Activated CD8-positive, alpha-beta T cell treated with anti-CD3 and anti-CD28 coated beads for 36 hours (primary cell): Measurements from ENCODE around the gene CAV2. TPM values are rescaled to one million over a fixed set of nuclear protein-coding genes. Genes with fewer than 3 reads are reported as not detected.

Experiments
- ATAC-seq: fragments of 200-7000 bp; cut with Tn5 transposase; one replicate; pipeline ENCODE4 v1.10.0; 2021; ENCODE audit warnings: mild to moderate bottlenecking, moderate library complexity
- CTCF ChIA-PET: fragments of 350-600 bp; sonication (Branson Sonifier 250); formaldehyde crosslinking; loops from one replicate; lab custom pipeline; 2021; ENCODE audit warnings: antibody characterized with exemption; lab: Charles Lee
- POLR2A ChIA-PET: fragments of 350-600 bp; sonication (Branson Sonifier 250); formaldehyde crosslinking; loops from one replicate; lab custom pipeline; 2021; ENCODE audit warnings: antibody characterized with exemption; lab: Charles Lee
- DNase-seq: peaks from one replicate; pipeline ENCODE4 v3.0.0-alpha.2; 2020
- H3K27ac Mint-ChIP-seq: one replicate; pipeline ENCODE4 v1.8.0; 2021; ENCODE audit warnings: mild to moderate bottlenecking, mixed read lengths
- H3K27me3 Mint-ChIP-seq: one replicate; pipeline ENCODE4 v1.8.0; 2021; ENCODE audit warnings: mixed read lengths
- H3K36me3 Mint-ChIP-seq: one replicate; pipeline ENCODE4 v1.8.0; 2021; ENCODE audit warnings: low read depth, mixed read lengths
- H3K4me1 Mint-ChIP-seq: one replicate; pipeline ENCODE4 v1.8.0; 2021; ENCODE audit warnings: low read depth, mixed read lengths
- H3K4me3 Mint-ChIP-seq: one replicate; pipeline ENCODE4 v1.8.0; 2021; ENCODE audit warnings: mild to moderate bottlenecking, moderate library complexity, mixed read lengths
- H3K9me3 Mint-ChIP-seq: one replicate; pipeline ENCODE4 v1.8.0; 2021; ENCODE audit warnings: mixed read lengths
- intact Hi-C: fragments of 100-400 bp; cut with micrococcal nuclease; formaldehyde crosslinking; loops from one replicate; pipeline ENCODE4 v1.10.0; 2022
- total RNA-seq, 2 experiments: library from RNA; stranded (reverse); gene quantifications; one replicate each; pipeline ENCODE4 v1.2.3, GENCODE V29; 2021
- TF ChIP-seq, protein P1 (sequence below): fragments of 200-600 bp; IDR thresholded peaks from one replicate; pipeline ENCODE4 v1.8.0; 2022; ENCODE audit warnings: antibody characterized with exemption, mild to moderate bottlenecking

The CAV2 gene
- total RNA-seq, 2 experiments from 2014 or later: not detected

GRCh38 chr7:116534790-116535189, 35.3 kb downstream of the CAV2 start:
- H3K4me1 Mint-ChIP-seq: no peaks in the 10 kb centered on the region
- DNase-seq (no peak), ATAC-seq (no peak)
- no peak overlapping the region for H3K4me3 Mint-ChIP-seq
- ChIA-PET POLR2A (no interaction called here), CTCF (no interaction called here)
- H3K36me3 Mint-ChIP-seq: peaks cover 2% of the 10 kb centered on the region
- intact Hi-C loops: no loop called here
- peaks cover 23% of the 10 kb centered on the region for H3K27me3 Mint-ChIP-seq
- H3K27ac Mint-ChIP-seq: no peak overlapping the region
- peaks cover 2% of the 10 kb centered on the region for H3K9me3 Mint-ChIP-seq
- TF ChIP-seq, protein P1, sequence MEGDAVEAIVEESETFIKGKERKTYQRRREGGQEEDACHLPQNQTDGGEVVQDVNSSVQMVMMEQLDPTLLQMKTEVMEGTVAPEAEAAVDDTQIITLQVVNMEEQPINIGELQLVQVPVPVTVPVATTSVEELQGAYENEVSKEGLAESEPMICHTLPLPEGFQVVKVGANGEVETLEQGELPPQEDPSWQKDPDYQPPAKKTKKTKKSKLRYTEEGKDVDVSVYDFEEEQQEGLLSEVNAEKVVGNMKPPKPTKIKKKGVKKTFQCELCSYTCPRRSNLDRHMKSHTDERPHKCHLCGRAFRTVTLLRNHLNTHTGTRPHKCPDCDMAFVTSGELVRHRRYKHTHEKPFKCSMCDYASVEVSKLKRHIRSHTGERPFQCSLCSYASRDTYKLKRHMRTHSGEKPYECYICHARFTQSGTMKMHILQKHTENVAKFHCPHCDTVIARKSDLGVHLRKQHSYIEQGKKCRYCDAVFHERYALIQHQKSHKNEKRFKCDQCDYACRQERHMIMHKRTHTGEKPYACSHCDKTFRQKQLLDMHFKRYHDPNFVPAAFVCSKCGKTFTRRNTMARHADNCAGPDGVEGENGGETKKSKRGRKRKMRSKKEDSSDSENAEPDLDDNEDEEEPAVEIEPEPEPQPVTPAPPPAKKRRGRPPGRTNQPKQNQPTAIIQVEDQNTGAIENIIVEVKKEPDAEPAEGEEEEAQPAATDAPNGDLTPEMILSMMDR: no peak

GRCh38 chr7:116535416-116535815, 35.9 kb downstream of the CAV2 start:
- Mint-ChIP-seq H3K9me3 (peaks cover 2% of the 10 kb centered on the region), H3K27me3 (peaks cover 19% of the 10 kb centered on the region), H3K4me3 (no peak overlapping the region), H3K27ac (no peak overlapping the region), H3K4me1 (no peaks in the 10 kb centered on the region), H3K36me3 (peaks cover 2% of the 10 kb centered on the region)
- ATAC-seq (no peak), DNase-seq (no peak)
- TF ChIP-seq, protein P1: no peak
- POLR2A ChIA-PET: no interaction called here
- intact Hi-C loops: no loop called here
- CTCF ChIA-PET: no interaction called here

GRCh38 chr7:116538138-116538537, 38.6 kb downstream of the CAV2 start:
- no peaks in the 10 kb centered on the region for H3K4me1 Mint-ChIP-seq
- no peak overlapping the region for H3K27ac Mint-ChIP-seq
- ATAC-seq: no peak
- TF ChIP-seq, protein P1: no peak
- H3K4me3 Mint-ChIP-seq: no peak overlapping the region
- POLR2A ChIA-PET: no interaction called here
- peaks cover 17% of the 10 kb centered on the region for H3K27me3 Mint-ChIP-seq
- intact Hi-C loops: no loop called here
- CTCF ChIA-PET: no interaction called here
- H3K36me3 Mint-ChIP-seq: peaks cover 2% of the 10 kb centered on the region
- peaks cover 2% of the 10 kb centered on the region for H3K9me3 Mint-ChIP-seq
- DNase-seq: no peak

- Mint-ChIP-seq H3K27ac (no peak overlapping the region), H3K4me3 (no peak overlapping the region), H3K27me3 (peaks cover 18% of the 10 kb centered on the region), H3K36me3 (peaks cover 2% of the 10 kb centered on the region), H3K9me3 (peaks cover 2% of the 10 kb centered on the region), H3K4me1 (peaks cover 3% of the 10 kb centered on the region)
- CTCF ChIA-PET: interaction anchor here (1.7 kb wide), 1 partner anchor 14 kb away, joined by 5 read pairs; no protein-coding TSS in a partner anchor
- TF ChIP-seq, protein P1: no peak
- POLR2A ChIA-PET: no interaction called here
- intact Hi-C loops: no loop called here
- ATAC-seq: no peak
- no peak for DNase-seq
Observed at GRCh38 chr7:116539879-116540278, 40.3 kb downstream of the CAV2 start.

GRCh38 chr7:116540743-116541142, 41.2 kb downstream of the CAV2 start:
- H3K9me3 Mint-ChIP-seq: peaks cover 2% of the 10 kb centered on the region
- H3K4me3 Mint-ChIP-seq: no peak overlapping the region
- no peak overlapping the region for H3K27ac Mint-ChIP-seq
- no peak for DNase-seq
- H3K36me3 Mint-ChIP-seq: peaks cover 2% of the 10 kb centered on the region
- ATAC-seq: no peak
- intact Hi-C loops: no loop called here
- CTCF ChIA-PET: interaction anchor here (1.7 kb wide), 1 partner anchor 14 kb away, joined by 5 read pairs; no protein-coding TSS in a partner anchor
- peaks cover 16% of the 10 kb centered on the region for H3K27me3 Mint-ChIP-seq
- peaks cover 3% of the 10 kb centered on the region for H3K4me1 Mint-ChIP-seq
- TF ChIP-seq, protein P1: no peak
- POLR2A ChIA-PET: interaction anchor here (0.7 kb wide), 1 partner anchor 10 kb away, joined by 3 read pairs; no protein-coding TSS in a partner anchor
